ENCODE data around the gene MET.

MET gene

GRCh38 chr7:116675812-116676355 is 3.9 kb downstream of the MET start:
- H3K4me2 ChIP-seq (ENCODE audit: low read length): no peak overlapping the region

GRCh38 chr7:116678780-116679179 is 6.8 kb downstream of the MET start:
- Histone ChIP-seq H3K27ac (ENCODE audit: low read depth, low read length) (no peak overlapping the region), H3K14ac (ENCODE audit: low read length) (no peak overlapping the region), H3K4me2 (ENCODE audit: low read length) (no peak overlapping the region), H3K4ac (ENCODE audit: low read depth, low read length) (no peak overlapping the region), H3K4me1 (ENCODE audit: control insufficient read depth in 1 of 2, insufficient read depth in 2 of 2, low read length in 2 of 2) (peaks cover 0 to 3% of the 10 kb centered on the region in 2 experiments), H4K8ac (ENCODE audit: low read depth, low read length) (no peak overlapping the region), H3K4me3 (ENCODE audit: low read depth, low read length) (no peak overlapping the region), H4K12ac (ENCODE audit: low read depth, low read length) (no peak overlapping the region), H3K79me2 (ENCODE audit: control insufficient read depth, insufficient read depth, low read length, poor library complexity) (no peaks in the 10 kb centered on the region), H4K91ac (ENCODE audit: low read depth, low read length) (no peak overlapping the region), H3K9ac (ENCODE audit: low read length) (no peak overlapping the region), H2BK5ac (ENCODE audit: low read depth, low read length, poor library complexity) (no peak overlapping the region), H2AFZ (ENCODE audit: insufficient read depth, low read length, poor library complexity) (no peak overlapping the region), H3K27me3 (ENCODE audit: insufficient read depth, low read length) (no peaks in the 10 kb centered on the region), H3K36me3 (ENCODE audit: control insufficient read depth in 1 of 2, insufficient read depth in 2 of 2, low read length in 2 of 2) (no peaks in the 10 kb centered on the region), H3K18ac (ENCODE audit: low read length) (no peak overlapping the region), H3K23ac (ENCODE audit: low read length) (no peak overlapping the region), H3K79me1 (ENCODE audit: low read length) (no peaks in the 10 kb centered on the region), H2BK12ac (ENCODE audit: low read length) (no peak overlapping the region), H2AK5ac (ENCODE audit: low read length) (no peak overlapping the region), H2BK120ac (ENCODE audit: insufficient read depth, low read length, poor library complexity) (no peak overlapping the region), H3K9me3 (ENCODE audit: insufficient read depth, low read depth, low read length) (no peaks in the 10 kb centered on the region)
- WGBS (ENCODE audit: extremely low coverage, insufficient coverage, insufficient read length): no CpG with 5 or more reads among the region's 1 CpG
- DNase-seq: no peak

More at GRCh38 chr7:116675812-116676355, 3.9 kb downstream of the MET start:
- Histone ChIP-seq H4K91ac (ENCODE audit: low read depth, low read length) (no peak overlapping the region), H2AK5ac (ENCODE audit: low read length) (no peak overlapping the region), H3K36me3 (ENCODE audit: control insufficient read depth in 1 of 2, insufficient read depth in 2 of 2, low read length in 2 of 2) (no peaks in the 10 kb centered on the region), H3K4me1 (ENCODE audit: control insufficient read depth in 1 of 2, insufficient read depth in 2 of 2, low read length in 2 of 2) (peaks cover 0 to 8% of the 10 kb centered on the region in 2 experiments), H3K18ac (ENCODE audit: low read length) (no peak overlapping the region), H4K8ac (ENCODE audit: low read depth, low read length) (no peak overlapping the region), H3K4me3 (ENCODE audit: low read depth, low read length) (no peak overlapping the region), H2AFZ (ENCODE audit: insufficient read depth, low read length, poor library complexity) (no peak overlapping the region), H2BK120ac (ENCODE audit: insufficient read depth, low read length, poor library complexity) (no peak overlapping the region), H3K4ac (ENCODE audit: low read depth, low read length) (no peak overlapping the region), H3K27ac (ENCODE audit: low read depth, low read length) (no peak overlapping the region), H3K23ac (ENCODE audit: low read length) (no peak overlapping the region), H2BK5ac (ENCODE audit: low read depth, low read length, poor library complexity) (no peak overlapping the region), H4K12ac (ENCODE audit: low read depth, low read length) (no peak overlapping the region), H3K9me3 (ENCODE audit: insufficient read depth, low read depth, low read length) (no peaks in the 10 kb centered on the region), H3K9ac (ENCODE audit: low read length) (no peak overlapping the region), H3K79me2 (ENCODE audit: control insufficient read depth, insufficient read depth, low read length, poor library complexity) (peaks cover 2% of the 10 kb centered on the region), H3K79me1 (ENCODE audit: low read length) (peaks cover 5% of the 10 kb centered on the region), H3K14ac (ENCODE audit: low read length) (no peak overlapping the region), H2BK12ac (ENCODE audit: low read length) (no peak overlapping the region), H3K27me3 (ENCODE audit: insufficient read depth, low read length) (no peaks in the 10 kb centered on the region)
- WGBS (ENCODE audit: extremely low coverage, insufficient coverage, insufficient read length): no CpG with 5 or more reads among the region's 6 CpGs
- DNase-seq: no peak

GRCh38 chr7:116679500-116679899 is 7.5 kb downstream of the MET start:
- no peaks in the 10 kb centered on the region for H3K27me3 ChIP-seq (ENCODE audit: insufficient read depth, low read length)
- H3K79me1 ChIP-seq (ENCODE audit: low read length): no peaks in the 10 kb centered on the region
- H3K4me2 ChIP-seq (ENCODE audit: low read length): no peak overlapping the region
- no CpG with 5 or more reads among the region's 4 CpGs for whole genome bisulfite sequencing (ENCODE audit: extremely low coverage, insufficient coverage, insufficient read length)
- H4K12ac ChIP-seq (ENCODE audit: low read depth, low read length): no peak overlapping the region
- no peak overlapping the region for H2BK12ac ChIP-seq (ENCODE audit: low read length)
- H3K27ac ChIP-seq (ENCODE audit: low read depth, low read length): no peak overlapping the region
- no peak overlapping the region for H4K8ac ChIP-seq (ENCODE audit: low read depth, low read length)
- no peak overlapping the region for H2BK5ac ChIP-seq (ENCODE audit: low read depth, low read length, poor library complexity)
- no peak overlapping the region for H2BK120ac ChIP-seq (ENCODE audit: insufficient read depth, low read length, poor library complexity)
- no peak overlapping the region for H3K9ac ChIP-seq (ENCODE audit: low read length)
- H3K79me2 ChIP-seq (ENCODE audit: control insufficient read depth, insufficient read depth, low read length, poor library complexity): no peaks in the 10 kb centered on the region
- peaks cover 0 to 2% of the 10 kb centered on the region in 2 experiments for H3K4me1 ChIP-seq (ENCODE audit: control insufficient read depth in 1 of 2, insufficient read depth in 2 of 2, low read length in 2 of 2)
- H4K91ac ChIP-seq (ENCODE audit: low read depth, low read length): no peak overlapping the region
- H3K4me3 ChIP-seq (ENCODE audit: low read depth, low read length): no peak overlapping the region
- no peak for DNase-seq
- no peaks in the 10 kb centered on the region for H3K9me3 ChIP-seq (ENCODE audit: insufficient read depth, low read depth, low read length)
- H3K18ac ChIP-seq (ENCODE audit: low read length): no peak overlapping the region
- H2AFZ ChIP-seq (ENCODE audit: insufficient read depth, low read length, poor library complexity): no peak overlapping the region
- H3K14ac ChIP-seq (ENCODE audit: low read length): no peak overlapping the region
- H3K4ac ChIP-seq (ENCODE audit: low read depth, low read length): no peak overlapping the region
- no peak overlapping the region for H2AK5ac ChIP-seq (ENCODE audit: low read length)
- H3K36me3 ChIP-seq (ENCODE audit: control insufficient read depth in 1 of 2, insufficient read depth in 2 of 2, low read length in 2 of 2): no peaks in the 10 kb centered on the region
- no peak overlapping the region for H3K23ac ChIP-seq (ENCODE audit: low read length)

- Histone ChIP-seq H3K79me1 (ENCODE audit: low read length) (no peaks in the 10 kb centered on the region), H3K18ac (ENCODE audit: low read length) (no peak overlapping the region), H3K27me3 (ENCODE audit: insufficient read depth, low read length) (no peaks in the 10 kb centered on the region), H3K9ac (ENCODE audit: low read length) (no peak overlapping the region), H3K4me3 (ENCODE audit: low read depth, low read length) (no peak overlapping the region), H2BK12ac (ENCODE audit: low read length) (no peak overlapping the region), H3K79me2 (ENCODE audit: control insufficient read depth, insufficient read depth, low read length, poor library complexity) (no peaks in the 10 kb centered on the region), H2BK120ac (ENCODE audit: insufficient read depth, low read length, poor library complexity) (no peak overlapping the region), H2BK5ac (ENCODE audit: low read depth, low read length, poor library complexity) (no peak overlapping the region), H3K9me3 (ENCODE audit: insufficient read depth, low read depth, low read length) (no peaks in the 10 kb centered on the region), H3K4me2 (ENCODE audit: low read length) (no peak overlapping the region), H3K27ac (ENCODE audit: low read depth, low read length) (no peak overlapping the region), H3K14ac (ENCODE audit: low read length) (no peak overlapping the region), H2AK5ac (ENCODE audit: low read length) (no peak overlapping the region), H4K91ac (ENCODE audit: low read depth, low read length) (no peak overlapping the region), H2AFZ (ENCODE audit: insufficient read depth, low read length, poor library complexity) (no peak overlapping the region), H3K4me1 (ENCODE audit: control insufficient read depth in 1 of 2, insufficient read depth in 2 of 2, low read length in 2 of 2) (peaks cover 3% of the 10 kb centered on the region in 2 experiments), H3K36me3 (ENCODE audit: control insufficient read depth in 1 of 2, insufficient read depth in 2 of 2, low read length in 2 of 2) (no peaks in the 10 kb centered on the region), H3K23ac (ENCODE audit: low read length) (no peak overlapping the region), H4K12ac (ENCODE audit: low read depth, low read length) (no peak overlapping the region), H4K8ac (ENCODE audit: low read depth, low read length) (no peak overlapping the region), H3K4ac (ENCODE audit: low read depth, low read length) (no peak overlapping the region)
- DNase-seq: no peak
- WGBS (ENCODE audit: extremely low coverage, insufficient coverage, insufficient read length): no CpG with 5 or more reads among the region's 4 CpGs
Measured at GRCh38 chr7:116683786-116684185, 11.8 kb downstream of the MET start.
